Sciatic nerve (tissue), 2 donors: ENCODE results near the gene HECW1. TPM values are rescaled to one million over a fixed set of nuclear protein-coding genes. Genes with fewer than 3 reads are reported as not detected.

Source experiments
- ATAC-seq: fragments of 200-7000 bp; cut with Tn5 transposase; one replicate; pipeline ENCODE4 v1.9.1; 2020; ENCODE audit warnings: mild to moderate bottlenecking, moderate library complexity
- DNase-seq: peaks from one replicate; pipeline ENCODE4 v3.0.0-alpha.2; 2020; ENCODE audit warnings: low spot score
- intact Hi-C: fragments of 100-400 bp; cut with DNase I; formaldehyde crosslinking; loops from one replicate; pipeline ENCODE4 v1.14.2; 2022
- total RNA-seq: library from RNA; stranded (reverse); fragmentation: NEBNext Ultra II Directional; extraction: Animal tissue kit (Norgen Biotek cat#: 25700); gene quantifications from one replicate; pipeline ENCODE4 v1.2.1, GENCODE V29; 2021
- donor health status: DM: no; HTN: no; CAD: no.
- donor health status: DM: no; HTN: no; CAD: no.

HECW1 gene
- total RNA-seq, 1 donor from 2014 or later = 4.8 TPM

GRCh38 chr7:43290978-43291377 lies 178.5 kb downstream of the HECW1 start:
- ATAC-seq (no peak), DNase-seq (no peak)
- intact Hi-C loops = no loop called here

GRCh38 chr7:43291789-43292188 lies 179.3 kb downstream of the HECW1 start:
- ATAC-seq (no peak), DNase-seq (no peak)
- intact Hi-C loops = no loop called here

GRCh38 chr7:43292384-43292783 lies 179.9 kb downstream of the HECW1 start:
- no peak for ATAC-seq
- no peak for DNase-seq
- intact Hi-C loops = no loop called here

GRCh38 chr7:43294080-43294630 lies 181.7 kb downstream of the HECW1 start:
- intact Hi-C loops = no loop called here
- ATAC-seq (no peak), DNase-seq (no peak)

- no peak for ATAC-seq
- intact Hi-C loops = no loop called here
- no peak for DNase-seq
Measured at GRCh38 chr7:43295429-43295828, 183.0 kb downstream of the HECW1 start.

- intact Hi-C loops = no loop called here
- no peak for DNase-seq
- ATAC-seq = peak; percentile 86
Measured at GRCh38 chr7:43296306-43296705, 183.9 kb downstream of the HECW1 start.

GRCh38 chr7:43298617-43299016 lies 186.2 kb downstream of the HECW1 start:
- DNase-seq (no peak), ATAC-seq (no peak)
- intact Hi-C loops = no loop called here

- intact Hi-C loops = no loop called here
- ATAC-seq (no peak), DNase-seq (no peak)
Measured at GRCh38 chr7:43300121-43300520, 187.7 kb downstream of the HECW1 start.

GRCh38 chr7:43302211-43302711 lies 189.8 kb downstream of the HECW1 start:
- ATAC-seq = no peak
- no peak for DNase-seq
- intact Hi-C loops = no loop called here

- intact Hi-C loops = no loop called here
- no peak for DNase-seq
- ATAC-seq = no peak
Measured at GRCh38 chr7:43302773-43303460, 190.5 kb downstream of the HECW1 start.

GRCh38 chr7:43303740-43304241 lies 191.3 kb downstream of the HECW1 start:
- intact Hi-C loops = no loop called here
- DNase-seq (no peak), ATAC-seq (no peak)

- intact Hi-C loops = no loop called here
- no peak for DNase-seq
- no peak for ATAC-seq
Measured at GRCh38 chr7:43306404-43306803, 194.0 kb downstream of the HECW1 start.

- DNase-seq (no peak), ATAC-seq (no peak)
- intact Hi-C loops = no loop called here
Measured at GRCh38 chr7:43307522-43307921, 195.1 kb downstream of the HECW1 start.

- DNase-seq (no peak), ATAC-seq (no peak)
- intact Hi-C loops = no loop called here
Measured at GRCh38 chr7:43308913-43309705, 196.7 kb downstream of the HECW1 start.

GRCh38 chr7:43309706-43310022 lies 197.2 kb downstream of the HECW1 start:
- DNase-seq (no peak), ATAC-seq (no peak)
- intact Hi-C loops = no loop called here

- intact Hi-C loops = no loop called here
- no peak for ATAC-seq
- DNase-seq = no peak
Measured at GRCh38 chr7:43311052-43311451, 198.6 kb downstream of the HECW1 start.

- DNase-seq = no peak
- intact Hi-C loops = no loop called here
Measured at GRCh38 chr7:43311694-43312093, 199.2 kb downstream of the HECW1 start.

GRCh38 chr7:43313628-43314378 lies 201.4 kb downstream of the HECW1 start:
- intact Hi-C loops = no loop called here
- ATAC-seq = no peak
- no peak for DNase-seq

More at GRCh38 chr7:43311694-43312093, 199.2 kb downstream of the HECW1 start:
- ATAC-seq = no peak
